ENCODE results near the gene LAG3.
A peak's percentile ranks its signal among the peaks of the same experiment; 100 is the strongest.

Gene LAG3

DNA sequence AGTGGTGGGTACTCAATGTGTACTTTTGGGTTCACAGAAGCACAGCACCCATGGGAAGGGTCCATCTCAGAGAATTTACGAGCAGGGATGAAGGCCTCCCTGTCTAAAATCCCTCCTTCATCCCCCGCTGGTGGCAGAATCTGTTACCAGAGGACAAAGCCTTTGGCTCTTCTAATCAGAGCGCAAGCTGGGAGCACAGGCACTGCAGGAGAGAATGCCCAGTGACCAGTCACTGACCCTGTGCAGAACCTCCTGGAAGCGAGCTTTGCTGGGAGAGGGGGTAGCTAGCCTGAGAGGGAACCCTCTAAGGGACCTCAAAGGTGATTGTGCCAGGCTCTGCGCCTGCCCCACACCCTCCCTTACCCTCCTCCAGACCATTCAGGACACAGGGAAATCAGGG lies 47.8 kb downstream of the LAG3 start:
- Histone ChIP-seq H3K4me1 (ENCODE audit: control insufficient read depth, insufficient read depth, low read depth, low read length) (peaks cover 40% of the 10 kb centered on the region), H3K9ac (ENCODE audit: low read length) (no peak overlapping the region), H3K27me3 (ENCODE audit: control insufficient read depth in 1 of 2, insufficient read depth in 1 of 2, low read length in 2 of 2) (peaks cover 33 to 66% of the 10 kb centered on the region in 2 experiments), H2BK12ac (ENCODE audit: low read length in 2 of 2) (no peak overlapping the region), H2AFZ (ENCODE audit: low read depth, low read length) (no peak overlapping the region), H2BK120ac (ENCODE audit: low read depth, low read length) (no peak overlapping the region), H3K27ac (ENCODE audit: low read length, poor library complexity, severe bottlenecking) (no peak overlapping the region), H3K14ac (ENCODE audit: low read length in 2 of 2) (no peak overlapping the region), H3K4me3 (ENCODE audit: insufficient read depth in 1 of 2, low read depth in 1 of 2, low read length in 2 of 2) (no peak overlapping the region), H3K79me1 (replicated peaks; ENCODE audit: low read length, poor library complexity, severe bottlenecking) (no peaks in the 10 kb centered on the region), H3K9me3 (ENCODE audit: control insufficient read depth, low read length) (no peaks in the 10 kb centered on the region), H3K18ac (ENCODE audit: low read depth in 1 of 2, low read length in 2 of 2) (no peak overlapping the region), H3K23ac (ENCODE audit: low read length in 2 of 2) (no peak overlapping the region), H3K4me2 (ENCODE audit: low read length, poor library complexity, severe bottlenecking) (no peak overlapping the region), H4K8ac (ENCODE audit: low read length) (peak overlapping the region; percentile 35), H2BK15ac (ENCODE audit: low read depth, poor library complexity, severe bottlenecking) (no peak overlapping the region), H2BK5ac (ENCODE audit: low read depth, low read length, poor library complexity, severe bottlenecking) (no peak overlapping the region), H4K91ac (ENCODE audit: low read length) (peak overlapping the region; percentile 2), H3K36me3 (ENCODE audit: control insufficient read depth in 1 of 2, insufficient read depth in 2 of 2, low read depth in 1 of 2, low read length in 2 of 2) (no peaks in the 10 kb centered on the region), H2AK5ac (ENCODE audit: low read length, severe bottlenecking) (no peak overlapping the region), H3K4ac (ENCODE audit: low read depth in 1 of 2, low read length in 2 of 2) (peak overlapping the region in 1 of 2 experiments; percentile 2)
- WGBS = 61% methylated on average over 5 of the region's 5 CpGs
- no peak for DNase-seq

DNA sequence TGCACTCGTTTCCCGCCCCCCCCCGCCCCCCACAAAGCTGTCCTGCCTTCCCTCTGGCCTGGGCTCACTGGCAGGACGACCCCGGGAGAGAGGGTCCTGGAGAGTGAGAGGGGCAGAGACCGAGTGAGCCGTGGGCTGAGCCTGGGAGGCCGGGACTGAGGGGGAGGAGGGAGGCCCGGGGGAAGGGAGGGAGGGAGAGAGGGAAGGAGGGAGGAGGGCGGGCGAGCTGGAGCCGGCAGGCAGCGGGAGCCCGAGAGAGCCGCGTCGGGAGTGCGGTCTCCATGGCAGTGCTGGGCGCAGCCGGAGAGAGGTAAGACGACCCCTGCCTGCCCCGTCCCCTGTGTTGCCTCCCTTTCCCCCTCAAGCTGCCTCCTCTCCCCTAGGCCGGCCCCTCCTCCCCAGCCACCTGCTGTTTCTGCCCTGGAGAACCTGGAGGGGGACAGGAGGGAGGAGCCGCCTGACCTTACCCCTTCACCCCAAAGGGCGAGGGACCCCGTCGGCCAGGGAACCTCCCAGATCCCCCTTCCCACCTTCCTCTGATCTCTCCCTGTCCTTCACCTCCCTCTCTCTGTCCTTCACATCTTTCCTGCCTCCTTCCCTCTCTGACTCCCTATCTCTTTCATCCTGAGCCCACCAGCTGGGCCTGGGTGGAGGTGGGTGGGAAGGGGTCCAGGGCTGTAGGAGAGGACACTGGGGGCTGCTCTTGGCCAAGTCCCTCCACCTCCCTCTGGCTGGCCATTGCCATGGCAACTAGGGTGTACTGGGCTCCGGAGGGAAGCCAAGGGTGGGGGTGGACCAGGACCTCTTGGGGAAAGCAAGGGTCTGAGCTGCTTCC lies 49.5 kb downstream of the LAG3 start, which contains the start of gene GPR162:
Gene GPR162, plus strand, starts transcription at position 231 of the 835 bp plus-strand sequence. CDS start 2,078 bp downstream, outside the sequence.
- Histone ChIP-seq H4K91ac (ENCODE audit: low read length) (peak within 1 kb of the TSS; percentile 88), H3K27ac (ENCODE audit: low read length, poor library complexity, severe bottlenecking) (no peak within 1 kb of the TSS), H3K9me3 (ENCODE audit: control insufficient read depth, low read length) (no peaks in the 10 kb centered on the region), H2BK12ac (ENCODE audit: low read length in 2 of 2) (peak within 1 kb of the TSS; percentile 62 to 90), H3K14ac (ENCODE audit: low read length in 2 of 2) (peak within 1 kb of the TSS in 1 of 2 experiments; percentile 90), H4K8ac (ENCODE audit: low read length) (peak within 1 kb of the TSS; percentile 45), H2AFZ (ENCODE audit: low read depth, low read length) (no peak within 1 kb of the TSS), H2BK120ac (ENCODE audit: low read depth, low read length) (peak within 1 kb of the TSS; percentile 81), H3K4ac (ENCODE audit: low read depth in 1 of 2, low read length in 2 of 2) (peak within 1 kb of the TSS; percentile 49 to 69), H3K18ac (ENCODE audit: low read depth in 1 of 2, low read length in 2 of 2) (peak within 1 kb of the TSS; percentile 73 to 91), H2AK5ac (ENCODE audit: low read length, severe bottlenecking) (peak within 1 kb of the TSS; percentile 3), H2BK15ac (ENCODE audit: low read depth, poor library complexity, severe bottlenecking) (peak within 1 kb of the TSS; percentile 82), H3K27me3 (ENCODE audit: control insufficient read depth in 1 of 2, insufficient read depth in 1 of 2, low read length in 2 of 2) (peaks cover 22 to 49% of the 10 kb centered on the region in 2 experiments), H3K9ac (ENCODE audit: low read length) (peak within 1 kb of the TSS; percentile 42), H3K79me1 (replicated peaks; ENCODE audit: low read length, poor library complexity, severe bottlenecking) (peaks cover 9% of the 10 kb centered on the region), H3K4me2 (ENCODE audit: low read length, poor library complexity, severe bottlenecking) (peak within 1 kb of the TSS; percentile 74), H2BK5ac (ENCODE audit: low read depth, low read length, poor library complexity, severe bottlenecking) (no peak within 1 kb of the TSS), H3K4me3 (ENCODE audit: insufficient read depth in 1 of 2, low read depth in 1 of 2, low read length in 2 of 2) (peak within 1 kb of the TSS; percentile 58 to 68), H3K36me3 (ENCODE audit: control insufficient read depth in 1 of 2, insufficient read depth in 2 of 2, low read depth in 1 of 2, low read length in 2 of 2) (peaks cover 0 to 7% of the 10 kb centered on the region in 2 experiments), H3K4me1 (ENCODE audit: control insufficient read depth, insufficient read depth, low read depth, low read length) (peaks cover 44% of the 10 kb centered on the region), H3K23ac (ENCODE audit: low read length in 2 of 2) (peak within 1 kb of the TSS in 1 of 2 experiments; percentile 66)
- peak; percentile 74 for DNase-seq
- WGBS = 0% methylated on average over 5 of the region's 28 CpGs

DNA sequence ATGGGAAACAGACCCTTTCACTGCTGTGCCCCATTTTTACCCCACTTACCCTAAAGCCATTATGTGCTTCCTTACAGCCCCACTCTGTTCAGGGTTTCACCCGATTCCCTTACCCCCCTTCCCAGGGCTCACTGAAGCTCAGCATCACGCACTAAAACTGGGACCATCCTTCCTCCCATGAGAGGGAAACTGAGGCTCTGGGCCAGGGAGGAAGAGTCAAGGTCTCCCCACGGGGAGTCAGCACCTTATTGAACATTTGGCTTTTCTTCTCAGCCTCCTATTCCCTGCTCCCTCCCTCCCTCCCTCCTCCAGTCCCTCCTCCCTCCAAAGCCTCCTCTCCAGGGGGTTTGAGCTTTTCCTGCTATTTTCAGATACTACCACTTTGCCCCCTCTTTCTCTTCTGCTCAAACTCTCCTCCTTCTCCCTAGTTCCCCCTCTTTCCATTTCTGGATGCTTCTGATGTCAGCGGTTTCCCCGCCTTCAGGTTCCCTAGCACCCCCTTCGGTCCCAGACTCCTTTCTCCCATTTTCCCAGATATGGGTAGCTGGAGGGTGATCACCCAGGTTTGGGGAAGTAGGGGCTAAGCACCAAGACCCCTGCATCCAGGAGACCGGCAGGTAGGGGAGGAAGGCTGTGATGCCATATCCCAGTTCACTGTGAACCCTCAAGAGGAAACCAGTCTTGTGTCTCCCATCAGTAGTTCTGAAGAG lies 50.3 kb downstream of the LAG3 start:
- H2BK15ac ChIP-seq (ENCODE audit: low read depth, poor library complexity, severe bottlenecking) = no peak overlapping the region
- no peaks in the 10 kb centered on the region for H3K9me3 ChIP-seq (ENCODE audit: control insufficient read depth, low read length)
- H3K27ac ChIP-seq (ENCODE audit: low read length, poor library complexity, severe bottlenecking) = no peak overlapping the region
- H2BK5ac ChIP-seq (ENCODE audit: low read depth, low read length, poor library complexity, severe bottlenecking) = no peak overlapping the region
- H3K14ac ChIP-seq (ENCODE audit: low read length in 2 of 2) = no peak overlapping the region
- peaks cover 15% of the 10 kb centered on the region for H3K79me1 ChIP-seq (replicated peaks; ENCODE audit: low read length, poor library complexity, severe bottlenecking)
- peak overlapping the region; percentile 88 for H4K91ac ChIP-seq (ENCODE audit: low read length)
- no peak overlapping the region for H2BK120ac ChIP-seq (ENCODE audit: low read depth, low read length)
- 50% methylated on average over 5 of the region's 7 CpGs for WGBS
- peak overlapping the region; percentile 74 for H3K4me2 ChIP-seq (ENCODE audit: low read length, poor library complexity, severe bottlenecking)
- H2BK12ac ChIP-seq (ENCODE audit: low read length in 2 of 2) = no peak overlapping the region
- H4K8ac ChIP-seq (ENCODE audit: low read length) = no peak overlapping the region
- peak overlapping the region; percentile 3 for H2AK5ac ChIP-seq (ENCODE audit: low read length, severe bottlenecking)
- H3K18ac ChIP-seq (ENCODE audit: low read depth in 1 of 2, low read length in 2 of 2) = peak overlapping the region in 1 of 2 experiments; percentile 42
- H3K4me3 ChIP-seq (ENCODE audit: insufficient read depth in 1 of 2, low read depth in 1 of 2, low read length in 2 of 2) = no peak overlapping the region
- no peak for DNase-seq
- no peak overlapping the region for H3K9ac ChIP-seq (ENCODE audit: low read length)
- H3K27me3 ChIP-seq (ENCODE audit: control insufficient read depth in 1 of 2, insufficient read depth in 1 of 2, low read length in 2 of 2) = peaks cover 22 to 46% of the 10 kb centered on the region in 2 experiments
- H3K4ac ChIP-seq (ENCODE audit: low read depth in 1 of 2, low read length in 2 of 2) = peak overlapping the region in 1 of 2 experiments; percentile 24
- no peak overlapping the region for H2AFZ ChIP-seq (ENCODE audit: low read depth, low read length)
- no peak overlapping the region for H3K23ac ChIP-seq (ENCODE audit: low read length in 2 of 2)
- H3K36me3 ChIP-seq (ENCODE audit: control insufficient read depth in 1 of 2, insufficient read depth in 2 of 2, low read depth in 1 of 2, low read length in 2 of 2) = peaks cover 0 to 7% of the 10 kb centered on the region in 2 experiments
- peaks cover 51% of the 10 kb centered on the region for H3K4me1 ChIP-seq (ENCODE audit: control insufficient read depth, insufficient read depth, low read depth, low read length)
